Parathyroid adenoma (tissue), 2 donors: ENCODE measurements around the gene S100A14.

Experiments
- H2AFZ ChIP-seq: fragments of 300-600 bp; sonication (generic); one replicate; pipeline ENCODE4 v1.7.0; 2017; ENCODE audit warnings: antibody characterized with exemption, mild to moderate bottlenecking
- H3K27ac ChIP-seq: fragments of 300-600 bp; sonication (generic); one replicate; pipeline ENCODE4 v1.7.0; 2017
- H3K27me3 ChIP-seq: fragments of 300-600 bp; sonication (generic); one replicate; pipeline ENCODE4 v1.7.0; 2017; ENCODE audit warnings: low read length; ENCODE audit not compliant: control insufficient read depth, insufficient read depth
- H3K36me3 ChIP-seq: fragments of 300-600 bp; sonication (generic); one replicate; pipeline ENCODE4 v1.7.0; 2017; ENCODE audit warnings: low read length; ENCODE audit not compliant: control insufficient read depth, insufficient read depth
- H3K4me1 ChIP-seq: fragments of 300-600 bp; sonication (generic); one replicate; pipeline ENCODE4 v1.7.0; 2017; ENCODE audit warnings: control low read depth
- H3K4me2 ChIP-seq: fragments of 300-600 bp; sonication (generic); one replicate; pipeline ENCODE4 v1.7.0; 2017; ENCODE audit warnings: low read length
- H3K4me3 ChIP-seq: fragments of 300-600 bp; sonication (generic); one replicate; pipeline ENCODE4 v1.7.0; 2017; ENCODE audit warnings: low read depth, low read length
- H3K79me2 ChIP-seq: fragments of 300-600 bp; sonication (generic); one replicate; pipeline ENCODE4 v1.7.0; 2017; ENCODE audit warnings: control low read depth
- H3K9ac ChIP-seq: fragments of 300-600 bp; sonication (generic); one replicate; pipeline ENCODE4 v1.7.0; 2017; ENCODE audit warnings: mild to moderate bottlenecking
- H3K9me3 ChIP-seq: fragments of 300-600 bp; sonication (generic); one replicate; pipeline ENCODE4 v1.7.0; 2017; ENCODE audit warnings: low read length; ENCODE audit not compliant: control insufficient read depth
- TF ChIP-seq, protein P1 (sequence below): fragments of 300-600 bp; sonication (generic); IDR thresholded peaks from one replicate; pipeline ENCODE4 v1.7.0; 2017; ENCODE audit warnings: antibody characterized with exemption, mild to moderate bottlenecking
- donor health status: primary hyperparathyroidism.

S100A14 gene

GRCh38 chr1:153612755-153613331, 3.3 kb downstream of the S100A14 start, which contains the start of gene S100A16:
Gene S100A16, minus strand, starts transcription at chr1:153613137. Its CDS starts 4,986 bp downstream, at chr1:153608151.
- Histone ChIP-seq H3K9me3 (no peaks in the 10 kb centered on the region), H3K9ac (peak within 1 kb of the TSS; percentile 80), H3K27ac (peak within 1 kb of the TSS; percentile 83), H3K4me1 (peaks cover 35% of the 10 kb centered on the region), H3K27me3 (no peaks in the 10 kb centered on the region), H3K4me2 (peak within 1 kb of the TSS; percentile 92), H3K36me3 (no peaks in the 10 kb centered on the region), H3K79me2 (no peaks in the 10 kb centered on the region), H3K4me3 (peak within 1 kb of the TSS; percentile 79), H2AFZ (peak within 1 kb of the TSS; percentile 56)
- TF ChIP-seq, protein P1, sequence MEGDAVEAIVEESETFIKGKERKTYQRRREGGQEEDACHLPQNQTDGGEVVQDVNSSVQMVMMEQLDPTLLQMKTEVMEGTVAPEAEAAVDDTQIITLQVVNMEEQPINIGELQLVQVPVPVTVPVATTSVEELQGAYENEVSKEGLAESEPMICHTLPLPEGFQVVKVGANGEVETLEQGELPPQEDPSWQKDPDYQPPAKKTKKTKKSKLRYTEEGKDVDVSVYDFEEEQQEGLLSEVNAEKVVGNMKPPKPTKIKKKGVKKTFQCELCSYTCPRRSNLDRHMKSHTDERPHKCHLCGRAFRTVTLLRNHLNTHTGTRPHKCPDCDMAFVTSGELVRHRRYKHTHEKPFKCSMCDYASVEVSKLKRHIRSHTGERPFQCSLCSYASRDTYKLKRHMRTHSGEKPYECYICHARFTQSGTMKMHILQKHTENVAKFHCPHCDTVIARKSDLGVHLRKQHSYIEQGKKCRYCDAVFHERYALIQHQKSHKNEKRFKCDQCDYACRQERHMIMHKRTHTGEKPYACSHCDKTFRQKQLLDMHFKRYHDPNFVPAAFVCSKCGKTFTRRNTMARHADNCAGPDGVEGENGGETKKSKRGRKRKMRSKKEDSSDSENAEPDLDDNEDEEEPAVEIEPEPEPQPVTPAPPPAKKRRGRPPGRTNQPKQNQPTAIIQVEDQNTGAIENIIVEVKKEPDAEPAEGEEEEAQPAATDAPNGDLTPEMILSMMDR: no peak

DNA sequence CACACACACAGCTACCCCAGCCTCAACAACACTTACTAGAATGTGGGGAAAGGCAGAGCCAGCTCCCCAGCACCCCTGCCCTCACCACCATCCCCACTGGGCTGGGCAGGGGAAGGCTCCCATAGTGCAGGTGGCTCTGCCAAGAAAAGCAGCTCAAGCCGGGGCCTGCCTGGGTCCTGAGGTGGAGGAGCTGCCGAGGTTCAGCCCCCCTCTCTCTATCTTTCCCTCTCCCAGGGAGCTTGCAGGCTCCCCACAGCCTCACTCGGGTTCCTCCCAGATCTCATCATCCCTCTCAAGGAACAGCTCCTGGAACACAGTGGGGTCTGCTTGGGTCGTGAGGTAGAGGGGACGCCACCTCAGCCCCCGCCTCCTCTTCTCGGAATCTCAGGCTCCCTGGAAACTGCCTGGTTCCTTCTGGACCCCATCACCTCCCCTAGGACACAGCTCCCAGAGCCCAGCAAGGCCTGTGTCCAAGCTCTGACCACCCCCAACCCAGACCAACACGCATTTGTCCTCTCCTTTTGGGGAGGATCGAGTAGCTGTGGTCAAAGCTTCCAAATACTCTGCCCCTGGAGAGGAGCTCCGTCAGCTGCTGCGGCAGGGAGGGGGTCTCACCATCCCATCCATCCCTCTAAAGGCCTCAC, 3.9 kb downstream of the S100A14 start:
- peak overlapping the region; percentile 83 for H3K27ac ChIP-seq
- H3K9ac ChIP-seq: peak overlapping the region; percentile 80
- no peaks in the 10 kb centered on the region for H3K9me3 ChIP-seq
- peak overlapping the region; percentile 56 for H2AFZ ChIP-seq
- H3K4me2 ChIP-seq: peak overlapping the region; percentile 92
- peak overlapping the region; percentile 79 for H3K4me3 ChIP-seq
- no peaks in the 10 kb centered on the region for H3K36me3 ChIP-seq
- peaks cover 3% of the 10 kb centered on the region for H3K79me2 ChIP-seq
- no peaks in the 10 kb centered on the region for H3K27me3 ChIP-seq
- TF ChIP-seq, protein P1: no peak
- peaks cover 33% of the 10 kb centered on the region for H3K4me1 ChIP-seq

- Histone ChIP-seq H3K4me3 (peak overlapping the region; percentile 79), H3K4me1 (peaks cover 25% of the 10 kb centered on the region), H2AFZ (no peak overlapping the region)
These were observed 4.8 kb downstream of the S100A14 start for GRCh38 chr1:153611356-153611755.

GRCh38 chr1:153610811-153611301, 5.3 kb downstream of the S100A14 start:
- H3K4me1 ChIP-seq: peaks cover 25% of the 10 kb centered on the region
- TF ChIP-seq, protein P1: no peak
- H3K36me3 ChIP-seq: no peaks in the 10 kb centered on the region
- no peak overlapping the region for H3K4me3 ChIP-seq
- H3K9ac ChIP-seq: no peak overlapping the region
- H3K27me3 ChIP-seq: no peaks in the 10 kb centered on the region
- no peaks in the 10 kb centered on the region for H3K9me3 ChIP-seq
- H3K27ac ChIP-seq: peak overlapping the region; percentile 79
- H3K4me2 ChIP-seq: peak overlapping the region; percentile 37
- no peak overlapping the region for H2AFZ ChIP-seq
- H3K79me2 ChIP-seq: peaks cover 5% of the 10 kb centered on the region

More at GRCh38 chr1:153611356-153611755, 4.8 kb downstream of the S100A14 start:
- Histone ChIP-seq H3K36me3 (no peaks in the 10 kb centered on the region), H3K79me2 (peaks cover 5% of the 10 kb centered on the region), H3K9me3 (no peaks in the 10 kb centered on the region), H3K27me3 (no peaks in the 10 kb centered on the region), H3K4me2 (peak overlapping the region; percentile 92), H3K27ac (peak overlapping the region; percentile 83), H3K9ac (no peak overlapping the region)
- TF ChIP-seq, protein P1: no peak
